HG03108 (cell line): ENCODE data around the gene TSPAN17.

Experiments used
- ATAC-seq: cut with Tn5 transposase; IDR thresholded peaks from one replicate; pipeline ENCODE4 v1.9.1; 2021; ENCODE audit warnings: moderate library complexity; ENCODE audit not compliant: unreplicated experiment

TSPAN17 gene

GRCh38 chr5:176620333-176620981 lies 26.8 kb upstream of the TSPAN17 start:
- ATAC-seq = no peak

GRCh38 chr5:176621661-176622079 lies 25.6 kb upstream of the TSPAN17 start:
- ATAC-seq = no peak

GRCh38 chr5:176624142-176624541 lies 23.1 kb upstream of the TSPAN17 start:
- ATAC-seq = no peak

GRCh38 chr5:176624938-176625337 lies 22.3 kb upstream of the TSPAN17 start:
- ATAC-seq = no peak

- ATAC-seq = no peak
Measured at GRCh38 chr5:176625512-176625911, 21.8 kb upstream of the TSPAN17 start.

- no peak for ATAC-seq
Measured at GRCh38 chr5:176625966-176626875, 21.1 kb upstream of the TSPAN17 start.

GRCh38 chr5:176626876-176627236 lies 20.4 kb upstream of the TSPAN17 start:
- no peak for ATAC-seq

GRCh38 chr5:176627582-176627981 lies 19.7 kb upstream of the TSPAN17 start:
- ATAC-seq = no peak

GRCh38 chr5:176628406-176629228 lies 18.7 kb upstream of the TSPAN17 start:
- ATAC-seq = no peak

GRCh38 chr5:176629317-176629852 lies 17.9 kb upstream of the TSPAN17 start:
- ATAC-seq = no peak

- ATAC-seq = peak; percentile 66
Measured at GRCh38 chr5:176629853-176630680, 17.2 kb upstream of the TSPAN17 start, which contains the start of the genes EIF4E1B and SNCB. Gene EIF4E1B (plus strand): TSS chr5:176630675. CDS start chr5:176642788, 12,113 bp downstream. Gene SNCB (minus strand): TSS chr5:176630534. CDS start chr5:176629654, 880 bp downstream.

GRCh38 chr5:176630681-176631222 lies 16.5 kb upstream of the TSPAN17 start:
- no peak for ATAC-seq

- no peak for ATAC-seq
Measured at GRCh38 chr5:176631383-176632200, 15.7 kb upstream of the TSPAN17 start.

- ATAC-seq = no peak
Measured at GRCh38 chr5:176632745-176633144, 14.5 kb upstream of the TSPAN17 start.

- ATAC-seq = no peak
Measured at GRCh38 chr5:176633598-176633997, 13.7 kb upstream of the TSPAN17 start.

- no peak for ATAC-seq
Measured at GRCh38 chr5:176636426-176636825, 10.9 kb upstream of the TSPAN17 start.

GRCh38 chr5:176637556-176637955 lies 9.7 kb upstream of the TSPAN17 start:
- no peak for ATAC-seq

GRCh38 chr5:176638437-176638836 lies 8.8 kb upstream of the TSPAN17 start:
- no peak for ATAC-seq

- no peak for ATAC-seq
Measured at GRCh38 chr5:176639208-176639607, 8.1 kb upstream of the TSPAN17 start.
